ENCODE measurements around the gene TCEAL4.
A peak's percentile ranks its signal among the peaks of the same experiment; 100 is the strongest.

TCEAL4 gene

DNA sequence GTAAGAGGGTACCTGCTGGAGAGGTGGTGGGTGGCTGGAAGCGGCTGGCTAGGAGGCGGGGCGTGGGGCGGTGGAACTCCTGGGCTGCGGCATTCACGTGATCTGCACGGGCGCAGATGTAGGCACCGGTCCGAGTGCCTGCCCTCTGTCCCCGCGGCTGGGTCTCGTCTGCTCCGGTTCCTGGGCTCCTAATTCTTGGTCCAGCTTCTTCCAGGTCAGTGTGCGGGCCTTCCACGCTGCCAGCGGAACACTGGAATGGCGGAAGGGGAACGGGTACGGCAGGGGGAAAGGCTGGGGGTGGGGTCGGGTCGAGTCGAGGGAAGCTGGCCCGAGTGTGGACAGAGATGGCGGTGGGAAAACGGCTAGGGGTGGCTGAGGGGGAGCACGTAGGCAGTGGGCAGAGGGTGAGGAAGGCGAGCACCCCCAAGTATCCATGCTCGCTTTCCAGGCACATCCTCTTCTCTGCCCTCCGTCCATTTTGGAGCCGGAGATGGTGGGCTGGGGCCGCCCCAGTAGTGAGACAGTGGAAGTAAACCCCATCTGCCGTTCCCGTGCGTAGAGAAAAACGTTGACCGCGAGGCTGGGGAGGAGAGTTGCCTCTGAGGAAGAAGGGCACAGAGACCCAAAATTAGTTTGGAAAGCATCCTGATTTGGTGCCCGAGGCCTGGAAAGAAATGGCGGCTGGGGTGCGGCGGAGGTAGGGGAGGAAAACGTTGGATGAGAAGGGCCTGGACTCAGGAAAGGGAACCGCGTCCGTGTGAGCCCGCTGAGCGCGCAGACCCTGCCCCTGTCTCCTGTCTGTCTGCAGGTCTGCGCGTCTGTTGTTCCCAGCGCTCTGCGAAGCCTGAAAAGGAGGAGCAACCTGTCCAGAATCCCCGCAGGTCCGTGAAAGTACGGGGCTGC is at the start of gene TCEAL4:
Gene TCEAL4, plus strand, starts transcription at position 105 of the 903 bp plus-strand sequence. CDS start 1,161 bp downstream, outside the sequence.
- no peak for DNase-seq (ENCODE audit: low read depth)

DNA sequence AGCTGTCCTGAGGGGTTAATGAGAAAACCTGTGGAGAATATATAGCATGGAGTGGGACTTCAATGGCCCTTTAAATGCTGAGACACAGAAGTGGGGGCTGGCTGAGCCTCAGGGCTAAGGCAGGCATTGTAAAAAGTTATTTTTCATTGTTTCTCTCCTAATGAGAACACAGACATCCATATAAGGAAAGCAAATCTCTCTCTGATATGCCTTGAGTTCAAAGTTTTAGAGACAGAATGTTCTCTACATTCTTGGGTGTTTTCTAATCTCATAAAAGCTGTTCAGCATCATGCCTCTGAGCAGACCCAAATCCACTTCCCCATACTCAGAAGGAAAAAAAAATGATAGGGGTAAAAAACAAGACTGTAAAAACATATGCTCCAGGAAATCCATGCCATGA is 49.2 kb upstream of the TCEAL4 start:
- DNase-seq (ENCODE audit: low read depth), result no peak

DNA sequence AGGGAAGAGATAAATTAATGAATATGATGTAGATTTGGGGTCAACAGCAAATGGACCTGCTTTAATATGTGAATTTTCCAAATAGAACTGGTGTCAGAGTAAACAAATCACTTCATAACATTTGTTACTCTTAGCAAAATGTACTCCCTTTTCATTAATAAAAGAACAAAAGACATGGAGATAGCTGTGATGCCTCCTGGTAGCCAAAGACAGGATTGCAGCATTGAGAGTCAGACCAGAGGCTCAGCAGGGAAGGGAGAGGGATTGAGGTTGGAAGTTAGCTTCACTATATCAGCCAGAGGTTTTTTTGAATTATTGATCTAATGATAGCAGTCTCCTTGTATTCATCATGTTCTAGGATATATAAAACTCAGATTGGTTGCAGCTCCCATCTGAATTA is 48.6 kb upstream of the TCEAL4 start:
- DNase-seq (ENCODE audit: low read depth), result no peak

DNA sequence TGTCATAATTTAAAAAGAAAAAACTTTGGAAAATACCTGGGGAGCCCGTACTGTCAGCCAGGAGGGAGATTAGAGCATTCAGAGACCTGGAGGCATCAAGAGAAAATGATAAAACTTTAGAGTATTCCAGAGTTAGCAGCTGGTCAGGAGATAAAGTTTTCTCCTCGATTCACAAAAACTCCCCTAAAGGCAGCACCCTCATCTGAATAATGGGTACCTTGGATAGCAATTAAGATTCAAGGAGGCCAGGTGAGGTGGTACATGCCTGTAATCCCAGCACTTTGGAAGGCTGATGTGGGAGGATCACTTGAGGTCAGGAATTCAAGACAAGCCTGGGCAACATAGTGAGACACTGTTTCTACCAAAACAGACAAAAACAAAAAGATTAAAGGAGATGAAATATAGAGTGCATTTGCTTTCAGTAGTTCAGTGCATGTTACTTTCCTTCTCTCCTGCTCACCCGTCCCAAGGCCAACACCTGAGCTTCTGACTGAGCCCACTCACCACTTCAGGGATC is 47.4 kb upstream of the TCEAL4 start:
- DNase-seq (ENCODE audit: low read depth), result no peak

DNA sequence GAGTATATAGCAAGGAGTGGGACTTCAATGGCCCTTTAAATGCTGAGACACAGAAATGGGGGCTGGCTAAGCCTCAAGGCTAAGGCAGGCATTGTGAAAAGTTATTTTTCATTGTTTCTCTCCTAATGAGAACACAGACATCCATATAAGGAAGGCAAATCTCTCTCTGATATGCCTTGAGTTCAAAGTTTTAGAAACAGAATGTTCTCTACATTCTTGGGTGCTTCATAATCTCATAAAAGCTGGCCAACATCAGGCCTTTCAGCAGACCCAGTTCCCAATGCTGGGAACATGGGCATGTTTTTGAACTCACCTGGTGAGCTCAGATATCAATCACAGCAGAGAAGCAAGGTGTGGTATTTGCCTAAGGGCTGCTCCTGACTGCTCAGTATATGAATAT is 46.6 kb upstream of the TCEAL4 start:
- DNase-seq (ENCODE audit: low read depth), result no peak

DNA sequence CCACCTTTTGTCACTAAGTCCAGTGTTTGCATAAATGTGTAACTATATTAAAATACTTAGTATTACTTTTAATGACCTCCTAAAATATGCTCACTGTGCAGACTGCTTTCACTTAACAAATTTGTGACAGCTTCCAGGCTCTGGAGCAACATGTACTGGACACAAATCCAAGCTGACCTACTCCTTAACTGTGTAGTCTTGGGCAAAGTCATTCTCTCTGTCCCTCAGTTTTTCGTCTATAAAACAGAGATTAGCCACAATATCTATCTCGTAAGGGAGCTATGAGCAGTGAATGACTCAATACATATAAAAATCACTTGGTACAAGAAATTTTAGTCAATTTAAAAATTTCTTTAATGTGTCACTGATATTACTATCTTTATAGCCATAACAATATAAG is 45.6 kb upstream of the TCEAL4 start:
- no peak for DNase-seq (ENCODE audit: low read depth)

DNA sequence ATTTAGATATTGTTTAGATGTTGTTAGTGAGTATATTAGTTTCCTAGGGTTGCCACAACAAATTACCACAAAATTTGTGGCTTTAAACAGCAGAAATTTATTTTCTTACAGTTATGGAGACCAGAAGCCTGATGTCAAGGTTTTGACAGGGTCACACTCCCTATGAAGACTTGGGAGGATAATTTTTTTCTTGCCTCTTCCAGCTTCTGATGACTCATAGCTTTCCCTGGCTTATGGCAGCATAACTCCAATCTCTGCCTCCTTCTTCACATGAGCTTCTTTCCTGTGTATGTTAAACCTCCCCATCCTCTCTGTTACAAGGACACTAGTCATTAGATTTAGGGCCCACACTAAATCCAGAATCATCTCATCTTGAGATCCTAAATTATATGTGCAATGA is 45.2 kb upstream of the TCEAL4 start:
- no peak for DNase-seq (ENCODE audit: low read depth)

DNA sequence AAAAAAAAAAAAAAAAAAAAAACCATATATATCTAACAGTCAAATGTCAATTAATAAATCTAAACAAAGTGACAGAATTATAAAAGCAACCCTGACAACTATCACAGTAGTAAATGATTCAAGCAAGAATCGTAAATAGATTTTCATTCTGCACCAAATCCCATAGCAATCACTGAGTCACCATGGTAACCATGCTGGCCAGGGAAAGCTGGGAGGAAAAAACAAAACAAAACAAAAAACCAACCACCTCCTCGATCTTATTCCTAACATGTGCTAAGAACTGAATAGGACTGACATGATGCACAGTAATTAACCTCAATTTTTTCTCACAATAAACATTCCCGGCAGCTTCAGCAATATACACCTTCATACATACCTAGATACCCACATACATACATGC is 35.4 kb upstream of the TCEAL4 start:
- DNase-seq (ENCODE audit: low read depth), result no peak

DNA sequence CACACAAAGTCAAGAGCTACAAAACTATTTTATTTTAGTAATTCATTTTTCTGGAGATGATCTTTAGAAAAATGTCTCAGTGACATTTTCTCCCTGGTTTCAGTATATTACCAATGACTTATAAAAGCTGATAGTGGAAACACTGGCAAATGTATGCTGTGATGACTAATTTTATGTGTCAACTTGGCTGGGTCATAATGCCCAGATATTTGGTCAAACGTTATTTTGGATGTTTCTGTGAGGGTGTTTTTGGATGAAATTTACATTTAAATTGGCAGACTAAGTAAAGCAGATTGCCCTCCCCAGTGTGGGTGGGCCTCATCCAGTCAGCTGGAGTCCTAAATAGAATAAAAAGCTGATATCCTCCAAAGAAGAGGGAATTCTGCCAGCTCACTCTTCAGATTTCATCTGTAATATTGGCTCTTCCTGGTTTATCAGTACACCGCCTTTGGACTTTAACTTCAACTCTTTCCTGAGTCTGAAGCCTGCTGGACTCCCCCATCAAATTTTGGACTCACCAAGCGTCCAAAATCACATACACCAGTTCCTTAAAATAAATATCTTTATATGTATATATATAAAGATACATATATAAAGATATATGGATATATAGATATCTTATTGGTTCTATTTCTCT is 34.8 kb upstream of the TCEAL4 start:
- no peak for DNase-seq (ENCODE audit: low read depth)

DNA sequence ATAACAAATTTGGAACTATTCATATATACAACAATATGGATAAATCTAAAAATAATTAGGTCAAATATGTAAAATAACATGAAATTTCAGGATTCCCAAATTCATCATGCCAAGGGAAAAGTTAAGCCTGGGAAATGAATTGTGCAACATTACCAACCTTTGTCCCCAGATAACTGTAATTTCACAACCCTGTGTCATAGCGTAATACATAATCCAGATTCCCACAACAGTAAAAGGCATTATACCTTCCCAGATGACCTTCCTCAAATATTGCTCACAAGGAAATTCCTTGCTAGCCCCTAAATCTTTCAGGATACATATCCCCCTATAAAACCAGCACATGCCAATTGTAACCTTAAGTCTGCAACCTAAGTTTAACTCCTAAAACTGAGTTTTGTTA is 33.1 kb upstream of the TCEAL4 start:
- no peak for DNase-seq (ENCODE audit: low read depth)

DNA sequence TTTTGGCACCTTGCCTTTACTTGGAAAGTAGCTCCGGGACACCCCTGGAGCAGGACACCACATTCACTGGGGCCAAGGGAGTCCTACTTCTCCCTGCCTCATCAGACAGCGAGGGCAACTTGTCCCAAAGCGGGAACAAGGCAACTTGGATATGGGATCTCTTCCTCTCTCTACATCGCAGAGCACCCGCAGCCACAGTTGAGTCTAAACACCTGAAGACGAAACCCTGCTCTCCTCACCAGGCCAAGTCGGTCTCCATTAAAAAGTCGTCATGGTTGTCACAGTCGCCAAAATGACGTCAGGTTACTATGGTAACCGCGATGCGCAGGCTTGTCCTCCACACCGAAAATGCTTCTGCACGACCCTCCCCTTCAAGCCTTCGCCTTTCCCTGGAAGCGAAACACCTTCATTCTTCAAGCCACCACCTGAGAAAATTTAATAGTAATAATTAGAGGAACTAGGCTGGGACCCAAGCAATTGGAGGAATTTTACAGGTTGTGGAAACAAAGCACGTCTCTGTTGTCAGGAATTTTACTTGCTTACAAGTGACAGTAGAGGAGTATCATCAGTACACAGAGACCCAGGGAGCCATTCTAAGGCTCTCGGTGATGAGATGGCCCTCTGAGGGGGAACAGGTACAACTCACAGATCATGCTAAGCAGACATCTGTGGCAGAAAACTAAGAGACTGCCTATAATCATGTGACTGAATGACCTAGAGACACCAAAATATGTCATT is 30.5 kb upstream of the TCEAL4 start:
- peak; percentile 9 for DNase-seq (ENCODE audit: low read depth)

DNA sequence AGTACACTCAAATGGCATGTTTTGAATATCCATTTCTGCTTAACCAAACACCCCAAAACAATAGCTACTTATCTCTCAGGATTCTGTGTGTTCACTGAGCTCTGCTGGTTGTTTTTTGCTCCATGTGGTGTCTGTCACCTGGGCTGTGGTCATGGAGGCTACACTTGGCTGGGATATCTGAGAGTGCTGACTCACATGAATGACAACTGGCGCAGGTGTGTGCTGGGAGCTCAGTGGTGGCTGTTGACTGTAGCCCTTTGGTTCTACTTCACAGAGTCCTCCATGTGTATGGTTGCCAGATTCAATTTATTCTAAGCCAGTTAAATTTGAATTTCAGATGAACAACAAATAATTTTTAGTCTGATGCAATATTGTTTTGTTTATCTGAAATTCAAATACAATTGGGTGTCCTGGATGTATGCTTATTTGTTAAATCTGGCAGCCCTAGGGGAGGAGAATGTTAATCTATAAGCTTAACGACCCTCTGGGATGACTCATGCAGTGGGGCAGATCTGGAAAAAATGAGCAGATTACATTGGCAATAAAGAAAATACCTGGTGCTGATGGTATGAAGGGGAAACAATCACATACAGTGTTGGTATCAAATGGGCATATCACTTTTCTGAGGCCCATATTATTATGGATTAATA is 28.2 kb upstream of the TCEAL4 start:
- no peak for DNase-seq (ENCODE audit: low read depth)

DNA sequence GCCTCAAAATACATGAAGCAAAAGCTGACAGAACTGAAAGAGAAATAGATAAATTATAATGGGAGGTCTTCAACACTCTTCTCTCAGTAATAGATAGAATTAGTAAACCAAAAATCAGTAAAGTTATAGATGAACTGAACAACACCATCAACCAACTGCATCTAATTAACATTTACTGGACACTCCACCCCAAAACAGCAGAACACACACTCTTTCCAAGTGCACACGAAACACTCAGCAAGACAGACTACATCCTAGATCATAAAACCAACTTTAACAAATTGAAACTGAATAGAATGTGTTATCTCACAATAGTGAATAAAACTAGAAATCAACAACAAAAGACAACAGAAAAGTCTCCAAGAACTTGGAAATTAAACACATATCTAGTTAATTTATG is 25.1 kb upstream of the TCEAL4 start:
- DNase-seq (ENCODE audit: low read depth), result no peak

DNA sequence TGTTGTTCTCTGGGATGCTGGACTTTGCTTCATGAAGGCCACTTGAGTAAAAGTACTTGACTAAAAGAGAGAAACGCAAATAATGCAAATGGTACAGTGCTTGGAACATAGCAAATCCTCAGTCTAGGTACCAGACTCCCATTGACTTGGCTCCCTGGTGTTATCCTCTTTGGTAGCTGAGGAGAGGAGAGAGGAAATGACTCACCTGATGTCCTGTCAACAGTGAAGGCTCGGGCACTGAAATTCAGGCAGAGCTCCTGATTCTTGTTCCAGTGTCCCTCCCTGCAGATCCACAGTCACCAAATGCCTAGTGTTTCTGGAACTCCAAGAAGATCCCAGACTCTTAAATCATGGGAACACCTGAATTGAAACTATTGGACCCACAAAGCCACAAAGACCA is 22.5 kb upstream of the TCEAL4 start:
- DNase-seq (ENCODE audit: low read depth), result no peak

DNA sequence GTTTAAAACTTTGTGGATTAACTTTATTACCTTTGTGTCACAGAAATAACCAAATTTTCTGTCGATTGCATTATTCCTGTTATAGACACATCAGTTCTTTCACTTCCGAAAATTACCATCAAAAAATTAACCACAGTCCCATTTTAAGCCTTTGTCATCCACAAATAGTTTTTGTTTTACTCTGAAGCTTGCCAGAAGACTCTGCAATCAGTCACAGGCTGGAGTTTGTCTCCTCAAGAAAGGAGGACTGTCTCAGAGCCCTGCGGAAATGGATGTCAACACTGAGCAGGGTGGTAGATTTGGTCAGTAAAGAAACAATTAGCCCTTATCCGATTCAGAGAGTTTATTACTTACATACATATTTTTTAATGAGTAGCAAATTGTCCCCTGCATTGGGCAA is 20.1 kb upstream of the TCEAL4 start:
- DNase-seq (ENCODE audit: low read depth), result no peak

DNA sequence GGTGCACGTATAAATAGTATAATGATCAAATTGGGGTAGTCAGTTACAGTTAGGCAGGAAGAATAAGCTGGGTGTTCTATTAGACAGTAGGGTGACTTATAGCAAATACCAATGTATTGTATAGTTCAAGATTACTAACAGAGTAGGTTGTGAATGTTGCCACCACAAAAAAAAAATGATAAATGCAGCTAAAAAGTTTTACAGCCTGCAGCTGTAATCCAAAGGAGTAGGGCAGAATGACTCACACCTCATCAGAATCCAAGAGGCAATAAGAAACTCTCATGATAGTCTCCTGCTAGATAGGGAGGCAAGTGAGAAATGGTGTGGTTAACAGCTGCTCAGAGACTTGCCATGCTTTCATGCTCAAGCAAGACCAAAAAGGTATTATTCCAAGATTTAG is 19.6 kb upstream of the TCEAL4 start:
- DNase-seq (ENCODE audit: low read depth), result no peak

DNA sequence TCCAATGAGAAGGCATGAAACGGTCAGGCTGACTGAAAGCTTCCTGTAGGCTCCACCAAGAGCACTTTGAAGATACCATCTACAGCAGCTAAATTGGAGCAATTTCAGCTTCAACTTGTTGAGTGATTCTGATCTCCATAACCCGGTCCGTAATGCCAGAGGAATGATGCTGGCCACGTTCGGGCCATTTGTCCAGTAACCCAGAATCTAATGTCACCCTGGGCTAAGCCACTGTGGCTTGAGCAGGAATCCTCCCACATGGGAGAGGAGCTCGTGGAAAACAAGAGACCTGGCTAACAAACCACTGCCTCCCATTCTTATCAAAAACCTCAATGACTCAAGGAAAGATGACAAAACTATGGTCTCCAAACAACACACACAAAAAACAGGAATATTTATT is 14.2 kb upstream of the TCEAL4 start:
- DNase-seq (ENCODE audit: low read depth), result no peak

DNA sequence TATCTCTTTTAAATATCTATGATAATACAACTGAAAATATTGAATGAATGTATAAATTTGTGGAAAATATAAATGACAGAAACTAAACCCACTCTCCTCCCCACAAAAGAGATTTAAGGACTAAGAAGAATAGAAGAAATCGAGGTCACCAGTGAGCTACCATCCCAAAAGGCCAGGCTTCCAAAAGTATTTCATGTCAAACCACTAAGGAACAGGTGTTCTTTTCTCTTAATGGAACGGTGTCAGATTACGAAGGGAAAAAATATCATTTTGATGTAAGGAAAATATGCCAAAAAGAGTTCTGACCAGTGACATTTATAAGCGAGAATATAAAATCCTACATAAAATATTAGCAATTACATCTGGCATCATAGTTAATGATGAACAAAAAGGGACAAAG is 13.6 kb upstream of the TCEAL4 start:
- DNase-seq (ENCODE audit: low read depth), result no peak

DNA sequence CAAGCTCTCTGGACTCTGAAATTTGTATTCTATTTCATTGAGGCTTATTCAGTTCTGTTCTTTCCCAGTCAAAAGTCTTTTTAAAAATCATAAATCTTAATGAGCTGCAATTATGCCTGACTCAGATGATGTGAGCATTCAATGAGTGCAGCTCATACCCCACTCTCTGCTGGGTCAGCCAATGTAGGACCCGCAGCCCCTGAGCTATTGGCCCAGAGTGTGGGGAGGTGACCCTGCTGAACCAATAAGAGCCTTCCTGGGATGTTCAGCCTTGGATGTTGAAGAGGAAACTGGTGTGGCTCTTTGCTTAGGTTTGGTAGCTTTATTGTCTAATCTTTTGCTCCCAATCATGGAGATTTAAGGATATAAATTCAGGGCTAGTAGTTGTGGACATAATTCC is 12.1 kb upstream of the TCEAL4 start:
- no peak for DNase-seq (ENCODE audit: low read depth)

DNA sequence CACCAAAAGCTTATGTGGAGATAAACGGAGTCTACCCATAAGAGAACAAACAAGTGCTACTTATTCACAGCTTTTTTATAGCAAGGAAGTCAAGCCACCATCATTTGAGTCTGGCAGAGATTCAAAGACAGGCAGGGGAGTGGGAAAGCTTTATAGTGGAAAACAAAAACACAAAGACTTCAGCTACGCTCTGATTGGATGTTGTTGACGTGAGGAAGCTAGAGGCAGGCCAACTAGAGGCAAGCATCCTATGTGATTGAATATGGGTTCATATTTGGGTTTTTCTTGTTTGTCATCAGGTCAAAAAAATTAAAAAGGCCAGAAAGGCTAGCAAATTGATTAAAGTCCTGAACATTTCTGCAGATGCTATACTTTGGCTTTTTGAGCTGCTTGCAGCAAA is 719 bp upstream of the TCEAL4 start:
- no peak for DNase-seq (ENCODE audit: low read depth)

DNA sequence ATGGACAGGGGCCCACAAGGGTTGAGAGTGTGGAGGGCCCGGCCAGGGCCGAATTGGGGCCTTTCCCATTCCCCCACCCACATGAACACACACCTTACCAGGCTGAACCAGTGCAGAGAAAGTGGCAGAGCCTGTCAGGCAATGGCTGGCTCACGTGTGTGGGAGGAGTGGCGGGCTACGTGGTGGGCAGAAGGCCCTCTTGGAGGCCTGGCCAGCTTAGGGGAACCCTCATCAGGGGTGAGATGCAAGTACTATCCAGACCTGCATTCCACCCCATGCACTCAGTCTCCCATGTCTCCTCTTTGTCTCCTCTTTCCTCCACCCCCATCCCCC is 965 bp downstream of the TCEAL4 start:
- no peak for DNase-seq (ENCODE audit: low read depth)

DNA sequence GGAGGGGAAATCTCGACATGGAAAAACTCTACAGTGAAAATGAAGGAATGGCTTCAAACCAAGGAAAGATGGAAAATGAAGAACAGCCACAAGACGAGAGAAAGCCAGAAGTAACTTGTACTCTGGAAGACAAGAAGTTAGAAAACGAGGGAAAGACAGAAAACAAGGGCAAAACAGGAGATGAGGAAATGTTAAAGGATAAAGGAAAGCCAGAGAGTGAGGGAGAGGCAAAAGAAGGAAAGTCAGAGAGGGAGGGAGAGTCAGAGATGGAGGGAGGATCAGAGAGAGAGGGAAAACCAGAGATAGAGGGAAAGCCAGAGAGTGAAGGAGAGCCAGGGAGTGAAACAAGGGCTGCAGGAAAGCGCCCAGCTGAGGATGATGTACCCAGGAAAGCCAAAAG is 1.3 kb downstream of the TCEAL4 start:
- DNase-seq (ENCODE audit: low read depth), result no peak

All from CMK (cell line).